Karpas-422 (cell line): ENCODE results near the gene MAPT. TPM values are rescaled to one million over a fixed set of nuclear protein-coding genes. Genes with fewer than 3 reads are reported as not detected.

Experiments used
- DNase-seq: peaks from one replicate; pipeline ENCODE4 v3.0.0-alpha.2; 2015
- H2AFZ ChIP-seq: fragments of 200-600 bp; sonication (generic); 2 replicates; pipeline ENCODE4 v1.6.1; 2014; ENCODE audit warnings: antibody characterized with exemption, low read length, mixed read lengths
- H3K27ac ChIP-seq: fragments of 200-600 bp; sonication (generic); 2 replicates; pipeline ENCODE4 v1.5.1; 2014; ENCODE audit warnings: mild to moderate bottlenecking, low read length, moderate library complexity
- H3K27me3 ChIP-seq: fragments of 200-600 bp; sonication (generic); 2 replicates; pipeline ENCODE4 v1.6.1; 2014; ENCODE audit warnings: low read length, mixed read lengths
- H3K36me3 ChIP-seq: fragments of 200-600 bp; sonication (generic); 2 replicates; pipeline ENCODE4 v1.6.1; 2014; ENCODE audit warnings: low read length, mixed read lengths; ENCODE audit not compliant: insufficient read depth
- H3K4me1 ChIP-seq: fragments of 200-600 bp; sonication (generic); 2 replicates; pipeline ENCODE4 v1.6.1; 2014; ENCODE audit warnings: mild to moderate bottlenecking, low read length, mixed read lengths
- H3K4me2 ChIP-seq: fragments of 200-600 bp; sonication (generic); 2 replicates; pipeline ENCODE4 v1.6.1; 2014; ENCODE audit warnings: low read length, low read depth, mild to moderate bottlenecking; ENCODE audit not compliant: poor library complexity, severe bottlenecking
- H3K4me3 ChIP-seq: fragments of 200-600 bp; sonication (generic); 2 replicates; pipeline ENCODE4 v1.5.1; 2014; ENCODE audit warnings: mild to moderate bottlenecking, antibody characterized with exemption, low read length, mixed read lengths
- H3K79me2 ChIP-seq: fragments of 200-600 bp; sonication (generic); 2 replicates; pipeline ENCODE4 v1.6.1; 2014; ENCODE audit warnings: mild to moderate bottlenecking, low read length, mixed read lengths
- H3K9ac ChIP-seq: fragments of 200-600 bp; sonication (generic); 2 replicates; pipeline ENCODE4 v1.6.0; 2014; ENCODE audit warnings: low read length
- H3K9me2 ChIP-seq: fragments of 200-600 bp; sonication (generic), shearing (Covaris generic); replicated peaks from 2 replicates; pipeline ENCODE4 v1.6.0; 2014; ENCODE audit warnings: mild to moderate bottlenecking, low read length, moderate library complexity; ENCODE audit not compliant: insufficient read depth
- H3K9me3 ChIP-seq: fragments of 300-700, 200-600 bp; sonication (generic); 2 replicates; pipeline ENCODE4 v1.6.1; 2014; ENCODE audit warnings: low read length, mixed read lengths
- H4K20me1 ChIP-seq: fragments of 200-600 bp; sonication (generic); 2 replicates; pipeline ENCODE4 v1.6.1; 2014; ENCODE audit warnings: mild to moderate bottlenecking, antibody characterized with exemption, low read length, low read depth; ENCODE audit not compliant: insufficient read depth
- total RNA-seq: library from RNA; depleted of rRNA; stranded (reverse); fragments of >200 nt; shearing (Covaris generic); gene quantifications from 2 replicates; pipeline ENCODE4 v1.2.3, GENCODE V29; 2014; ENCODE audit warnings: low replicate concordance

MAPT gene
- total RNA-seq, 1 experiment from 2014 or later: 0.15 TPM

DNA sequence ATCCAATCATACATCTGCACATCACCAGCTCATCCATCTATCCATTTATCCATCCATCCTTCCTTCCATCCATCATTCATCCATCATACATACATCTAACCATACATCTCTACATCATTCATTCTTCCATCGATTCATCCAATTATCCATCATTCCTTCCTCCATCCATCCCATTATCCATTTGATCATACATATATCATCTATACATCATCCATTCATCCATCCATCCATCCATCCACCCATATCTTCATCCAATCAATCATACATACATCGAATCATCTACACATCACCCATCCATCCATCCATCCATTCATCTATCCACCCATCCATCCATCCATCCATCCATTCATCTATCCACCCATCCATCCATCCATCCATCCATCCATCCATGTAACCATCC is 75.4 kb downstream of the MAPT start:
- no peaks in the 10 kb centered on the region for H3K79me2 ChIP-seq
- H3K4me2 ChIP-seq: no peak overlapping the region
- H3K9ac ChIP-seq: no peak overlapping the region
- H3K4me3 ChIP-seq: no peak overlapping the region
- no peaks in the 10 kb centered on the region for H3K9me2 ChIP-seq
- H3K27me3 ChIP-seq: no peaks in the 10 kb centered on the region
- no peak for DNase-seq
- no peak overlapping the region for H3K27ac ChIP-seq
- no peaks in the 10 kb centered on the region for H3K9me3 ChIP-seq
- no peak overlapping the region for H2AFZ ChIP-seq
- no peaks in the 10 kb centered on the region; the same call in 1 of the 2 replicates for H4K20me1 ChIP-seq
- H3K4me1 ChIP-seq: peaks cover 12% of the 10 kb centered on the region
- no peaks in the 10 kb centered on the region for H3K36me3 ChIP-seq

GRCh38 chr17:45970659-45971058 is 76.3 kb downstream of the MAPT start:
- DNase-seq: no peak
- Histone ChIP-seq H2AFZ (no peak overlapping the region), H3K36me3 (no peaks in the 10 kb centered on the region), H3K9me2 (no peaks in the 10 kb centered on the region), H3K79me2 (no peaks in the 10 kb centered on the region), H3K4me2 (no peak overlapping the region), H3K27ac (no peak overlapping the region), H3K9me3 (no peaks in the 10 kb centered on the region), H3K27me3 (no peaks in the 10 kb centered on the region), H3K4me3 (no peak overlapping the region), H3K9ac (no peak overlapping the region), H3K4me1 (peaks cover 21% of the 10 kb centered on the region), H4K20me1 (no peaks in the 10 kb centered on the region; the same call in 1 of the 2 replicates)

GRCh38 chr17:45971698-45972141 is 77.4 kb downstream of the MAPT start:
- no peak overlapping the region for H3K4me2 ChIP-seq
- H3K27ac ChIP-seq: no peak overlapping the region
- H3K4me1 ChIP-seq: peaks cover 30% of the 10 kb centered on the region
- H3K27me3 ChIP-seq: no peaks in the 10 kb centered on the region
- no peaks in the 10 kb centered on the region; the same call in 1 of the 2 replicates for H4K20me1 ChIP-seq
- H3K9ac ChIP-seq: no peak overlapping the region
- DNase-seq: peak; percentile 54
- H3K79me2 ChIP-seq: no peaks in the 10 kb centered on the region
- no peaks in the 10 kb centered on the region for H3K9me3 ChIP-seq
- no peaks in the 10 kb centered on the region for H3K9me2 ChIP-seq
- H2AFZ ChIP-seq: no peak overlapping the region
- H3K36me3 ChIP-seq: no peaks in the 10 kb centered on the region
- no peak overlapping the region for H3K4me3 ChIP-seq

DNA sequence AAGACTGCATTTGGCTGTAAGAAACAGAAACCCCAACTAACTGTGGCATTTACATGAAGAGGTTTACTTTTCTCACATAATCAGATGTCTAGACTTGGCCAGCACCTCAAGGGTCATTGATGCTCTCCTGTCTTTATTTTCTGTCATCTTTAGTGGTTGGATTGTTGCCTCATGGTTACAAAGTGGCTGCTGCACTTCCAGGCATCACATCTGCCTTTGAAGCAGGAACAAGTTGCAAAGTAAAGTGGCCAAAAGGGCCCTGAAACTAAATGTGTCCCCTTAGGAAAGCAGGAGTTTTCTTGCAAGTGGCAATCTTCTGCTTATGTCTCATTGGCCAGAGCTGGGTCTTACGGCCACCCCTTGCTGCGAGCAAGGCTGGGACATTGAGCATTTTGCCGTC is 78.2 kb downstream of the MAPT start:
- Histone ChIP-seq H3K9me3 (no peaks in the 10 kb centered on the region), H3K4me2 (no peak overlapping the region), H2AFZ (no peak overlapping the region), H3K9ac (no peak overlapping the region), H3K27me3 (no peaks in the 10 kb centered on the region), H3K79me2 (no peaks in the 10 kb centered on the region), H3K36me3 (no peaks in the 10 kb centered on the region), H3K27ac (no peak overlapping the region), H4K20me1 (no peaks in the 10 kb centered on the region; the same call in 1 of the 2 replicates), H3K9me2 (no peaks in the 10 kb centered on the region), H3K4me3 (no peak overlapping the region), H3K4me1 (peaks cover 29% of the 10 kb centered on the region)
- DNase-seq: no peak

DNA sequence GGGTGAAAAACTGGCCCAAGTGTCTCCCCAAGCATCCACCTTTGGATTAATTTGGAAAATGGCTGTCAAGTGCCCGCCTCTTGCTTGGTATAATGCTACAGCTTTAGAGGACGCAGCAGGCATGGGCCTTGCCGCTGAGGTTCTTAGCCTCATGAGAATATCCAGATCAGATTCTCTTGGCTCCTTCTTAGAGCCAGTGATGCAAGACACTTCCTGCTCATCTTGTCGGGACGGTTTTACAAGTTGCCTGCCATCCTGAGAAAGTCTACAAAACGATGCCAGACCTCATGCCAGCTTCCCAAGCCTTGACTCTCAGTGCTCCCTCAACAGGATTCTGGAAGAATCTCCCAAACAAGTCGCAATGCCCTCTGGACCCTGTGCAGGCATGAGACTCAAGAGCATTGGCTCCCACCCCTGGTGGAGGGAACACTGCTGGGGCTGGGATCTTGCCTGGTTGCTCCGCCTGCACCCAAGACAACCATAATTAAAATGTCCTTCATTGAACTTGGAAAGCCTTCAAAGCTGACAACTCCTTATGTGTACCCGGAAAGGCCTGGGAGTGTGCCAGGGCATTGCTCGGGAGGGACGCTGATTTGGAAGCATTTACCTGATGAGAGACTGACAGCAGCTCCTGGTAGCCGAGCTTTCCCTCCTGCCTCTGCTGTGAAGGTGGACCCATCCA is 78.9 kb downstream of the MAPT start:
- Histone ChIP-seq H3K27ac (no peak overlapping the region), H3K9me2 (no peaks in the 10 kb centered on the region), H3K4me1 (peaks cover 29% of the 10 kb centered on the region), H3K4me3 (no peak overlapping the region), H4K20me1 (no peaks in the 10 kb centered on the region; the same call in 1 of the 2 replicates), H2AFZ (no peak overlapping the region), H3K4me2 (no peak overlapping the region), H3K79me2 (no peaks in the 10 kb centered on the region), H3K9ac (no peak overlapping the region), H3K9me3 (no peaks in the 10 kb centered on the region), H3K36me3 (no peaks in the 10 kb centered on the region), H3K27me3 (no peaks in the 10 kb centered on the region)
- DNase-seq: no peak

GRCh38 chr17:45973946-45974859 is 79.8 kb downstream of the MAPT start:
- Histone ChIP-seq H3K4me2 (peak overlapping the region; percentile 54), H3K9me3 (no peaks in the 10 kb centered on the region), H3K4me3 (peak overlapping the region; percentile 56; the same call in 1 of the 2 replicates), H3K79me2 (no peaks in the 10 kb centered on the region), H4K20me1 (no peaks in the 10 kb centered on the region; the same call in 1 of the 2 replicates), H3K36me3 (no peaks in the 10 kb centered on the region), H3K9me2 (no peaks in the 10 kb centered on the region), H3K4me1 (peaks cover 29% of the 10 kb centered on the region), H3K9ac (0 out of 2 replicates have a peak overlapping the region, but pooled peaks have one; percentile 48), H3K27me3 (no peaks in the 10 kb centered on the region), H3K27ac (no peak overlapping the region), H2AFZ (no peak overlapping the region)
- peak; percentile 48 for DNase-seq

DNA sequence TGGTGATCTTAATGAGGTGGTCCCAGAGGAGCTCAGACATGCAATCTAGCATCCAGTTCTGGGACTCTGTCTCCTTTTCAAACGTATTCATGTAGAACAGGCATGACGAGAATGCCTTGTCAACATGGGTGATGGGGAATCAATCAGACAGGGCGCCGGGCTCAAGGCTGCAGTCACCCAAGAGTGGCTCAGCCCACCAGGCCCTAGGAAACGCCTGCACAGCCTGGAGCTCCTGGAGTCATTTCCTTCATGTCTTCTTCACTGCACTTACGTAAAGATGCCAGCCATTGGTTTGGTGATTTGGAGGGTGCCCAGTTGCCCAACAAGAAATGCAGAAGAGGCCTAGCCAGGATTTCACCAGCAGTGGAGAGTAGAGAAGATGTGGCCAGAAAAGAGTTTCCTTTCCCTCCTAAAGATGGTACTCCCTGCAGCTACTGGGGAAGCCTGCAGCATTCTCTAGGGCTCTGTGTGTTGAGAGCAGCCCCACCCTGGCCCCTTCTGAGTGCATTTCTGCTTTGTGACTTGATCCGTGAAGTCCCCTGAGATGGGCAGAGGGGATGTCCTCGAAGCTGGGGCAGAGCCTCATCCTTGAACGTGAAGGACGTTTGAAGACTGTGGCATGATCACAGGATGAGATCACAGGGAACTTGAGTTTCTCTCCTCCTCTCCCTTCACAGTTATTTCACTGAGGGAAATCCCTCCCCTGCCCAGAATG is 80.7 kb downstream of the MAPT start:
- no peak overlapping the region for H2AFZ ChIP-seq
- peak overlapping the region; percentile 54 for H3K4me2 ChIP-seq
- H3K4me1 ChIP-seq: peaks cover 29% of the 10 kb centered on the region
- H3K9ac ChIP-seq: peak overlapping the region; percentile 48
- no peaks in the 10 kb centered on the region for H3K9me3 ChIP-seq
- H3K27me3 ChIP-seq: no peaks in the 10 kb centered on the region
- H3K36me3 ChIP-seq: no peaks in the 10 kb centered on the region
- H4K20me1 ChIP-seq: no peaks in the 10 kb centered on the region; the same call in 1 of the 2 replicates
- peak; percentile 92 for DNase-seq
- peak overlapping the region; percentile 59 for H3K27ac ChIP-seq
- no peaks in the 10 kb centered on the region for H3K79me2 ChIP-seq
- peak overlapping the region; percentile 56 for H3K4me3 ChIP-seq
- no peaks in the 10 kb centered on the region for H3K9me2 ChIP-seq
